Caco-2 (cell line): ENCODE results near the gene FMNL3. TPM values are rescaled to one million over a fixed set of nuclear protein-coding genes. Genes with fewer than 3 reads are reported as not detected.
A peak's percentile ranks its signal among the peaks of the same experiment; 100 is the strongest.

Experiments used
- BruUV-seq: library from RNA; stranded (reverse); fragments of 400-500 nt; replicated peaks from 2 replicates; lab custom pipeline; 2021; lab: Mats Ljungman, UMichigan
- CTCF ChIA-PET: fragments of 300-600 bp; sonication (Branson Sonifier 250); formaldehyde crosslinking; loops from one replicate; lab custom pipeline; 2022; ENCODE audit warnings: antibody characterized with exemption; lab: Charles Lee
- POLR2A ChIA-PET: fragments of 300-600 bp; sonication (Branson Sonifier 250); formaldehyde crosslinking; loops from one replicate; lab custom pipeline; 2022; ENCODE audit warnings: antibody characterized with exemption; lab: Charles Lee
- DNase-seq, 2 experiments: peaks; one replicate each; pipeline versions ENCODE4 v3.0.0 to v3.0.0-alpha.2; 2020 to 2022
- H3K27me3 ChIP-seq: replicated peaks from 2 replicates; pipeline ENCODE4 v1.6.0; 2011; ENCODE audit warnings: low read length; ENCODE audit not compliant: control insufficient read depth, insufficient read depth
- H3K36me3 ChIP-seq: 2 replicates; pipeline ENCODE4 v1.5.1; 2011; ENCODE audit warnings: low read length; ENCODE audit not compliant: control insufficient read depth, insufficient read depth
- H3K4me1 ChIP-seq: fragments of 250-450 bp; sonication (Bioruptor Pico); 2 replicates; pipeline ENCODE4 v1.5.1; 2020; ENCODE audit warnings: mild to moderate bottlenecking
- H3K4me3 ChIP-seq: 2 replicates; pipeline ENCODE4 v1.5.1; 2011; ENCODE audit warnings: low read depth, mild to moderate bottlenecking, control low read depth, low read length
- H3K9me3 ChIP-seq: fragments of 250-450 bp; sonication (Bioruptor Pico); 2 replicates; pipeline ENCODE4 v1.5.1; 2020; ENCODE audit warnings: mild to moderate bottlenecking, moderate library complexity
- H3K27ac Mint-ChIP-seq: one replicate; pipeline ENCODE4 v1.8.0; 2022; ENCODE audit warnings: mixed read lengths; ENCODE audit not compliant: unreplicated experiment
- H3K27me3 Mint-ChIP-seq: one replicate; pipeline ENCODE4 v1.8.0; 2022; ENCODE audit warnings: mixed read lengths; ENCODE audit not compliant: insufficient read depth, unreplicated experiment
- H3K36me3 Mint-ChIP-seq: one replicate; pipeline ENCODE4 v1.8.0; 2022; ENCODE audit warnings: mild to moderate bottlenecking, mixed read lengths; ENCODE audit not compliant: insufficient read depth, unreplicated experiment
- H3K4me1 Mint-ChIP-seq: one replicate; pipeline ENCODE4 v1.8.0; 2022; ENCODE audit warnings: low read depth, mixed read lengths; ENCODE audit not compliant: unreplicated experiment
- H3K4me3 Mint-ChIP-seq: one replicate; pipeline ENCODE4 v1.8.0; 2022; ENCODE audit warnings: mild to moderate bottlenecking, moderate library complexity, mixed read lengths; ENCODE audit not compliant: unreplicated experiment
- H3K9me3 Mint-ChIP-seq: one replicate; pipeline ENCODE4 v1.8.0; 2022; ENCODE audit warnings: mixed read lengths; ENCODE audit not compliant: unreplicated experiment
- intact Hi-C: fragments of 100-400 bp; cut with micrococcal nuclease; formaldehyde crosslinking; loops from one replicate; pipeline ENCODE4 v1.10.0; 2022; ENCODE audit not compliant: unreplicated experiment
- total RNA-seq: library from RNA; stranded (reverse); gene quantifications from 2 replicates; pipeline ENCODE4 v1.2.3, GENCODE V29; 2022
- TF ChIP-seq, protein P1 (sequence below), 2 experiments: fragments of 200-600 bp in 1 of 2; IDR thresholded peaks; 1 replicate in 1 of 2; 2 replicates in 1 of 2; pipeline versions ENCODE4 v1.5.1 to v1.8.0; 2011 to 2022; ENCODE audit warnings: antibody characterized with exemption in 1 of 2, control low read depth in 1 of 2, inconsistent platforms in 1 of 2, low read depth in 1 of 2, low read length in 1 of 2, mild to moderate bottlenecking in 1 of 2, moderate library complexity in 1 of 2; ENCODE audit not compliant: insufficient read depth in 1 of 2, severe bottlenecking in 1 of 2, unreplicated experiment in 1 of 2

Gene FMNL3
- total RNA-seq, 1 experiment from 2014 or later, result 10.7 TPM

DNA sequence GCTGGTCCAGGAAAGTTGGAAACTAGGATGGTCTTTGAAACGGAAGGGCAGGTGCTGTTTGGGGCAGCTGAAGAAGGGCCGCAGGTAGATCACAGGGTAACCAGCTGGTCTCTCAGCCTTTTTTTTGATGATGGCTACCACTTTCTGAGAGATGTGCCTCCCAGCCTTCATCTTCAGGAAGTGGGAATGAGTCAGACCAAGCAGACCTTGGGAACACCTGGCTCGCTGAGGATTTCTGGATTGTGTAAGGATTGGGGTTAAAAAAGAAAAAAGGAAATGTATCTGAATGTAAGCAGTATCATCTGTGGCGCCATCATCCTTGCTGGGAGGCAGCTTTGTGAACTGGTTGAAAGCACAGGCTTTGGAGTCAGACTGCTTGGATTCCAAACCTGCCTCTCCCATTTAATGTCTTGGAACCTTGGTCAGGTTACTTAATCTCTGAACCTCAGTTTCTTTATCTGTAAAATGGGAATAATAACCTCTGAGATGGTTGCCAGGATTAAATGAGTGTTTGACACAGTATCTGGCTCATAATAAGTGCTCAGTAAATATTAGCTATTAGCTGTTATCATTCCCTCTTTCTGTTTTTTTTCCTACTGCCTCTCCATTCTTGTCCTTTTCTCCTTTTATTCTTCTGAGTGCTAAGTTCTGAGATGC, 82.2 kb downstream of the FMNL3 start:
- ChIA-PET CTCF (interaction anchor here (0.6 to 0.7 kb wide), 3 partner anchors 10 to 116 kb away, joined by 3 to 7 read pairs (median 5); partner anchors contain the start of gene TMBIM6), POLR2A (no interaction called here)
- Mint-ChIP-seq H3K27me3 (no peaks in the 10 kb centered on the region), H3K4me3 (no peak overlapping the region), H3K9me3 (no peaks in the 10 kb centered on the region), H3K27ac (no peak overlapping the region), H3K4me1 (peaks cover 17% of the 10 kb centered on the region), H3K36me3 (no peaks in the 10 kb centered on the region)
- DNase-seq, result peak in 1 of 2 experiments; percentile 25
- intact Hi-C loops, result no loop called here
- Histone ChIP-seq H3K36me3 (no peaks in the 10 kb centered on the region), H3K27me3 (no peaks in the 10 kb centered on the region), H3K4me3 (no peak overlapping the region), H3K9me3 (no peaks in the 10 kb centered on the region), H3K4me1 (peaks cover 17% of the 10 kb centered on the region)
- TF ChIP-seq, protein P1, sequence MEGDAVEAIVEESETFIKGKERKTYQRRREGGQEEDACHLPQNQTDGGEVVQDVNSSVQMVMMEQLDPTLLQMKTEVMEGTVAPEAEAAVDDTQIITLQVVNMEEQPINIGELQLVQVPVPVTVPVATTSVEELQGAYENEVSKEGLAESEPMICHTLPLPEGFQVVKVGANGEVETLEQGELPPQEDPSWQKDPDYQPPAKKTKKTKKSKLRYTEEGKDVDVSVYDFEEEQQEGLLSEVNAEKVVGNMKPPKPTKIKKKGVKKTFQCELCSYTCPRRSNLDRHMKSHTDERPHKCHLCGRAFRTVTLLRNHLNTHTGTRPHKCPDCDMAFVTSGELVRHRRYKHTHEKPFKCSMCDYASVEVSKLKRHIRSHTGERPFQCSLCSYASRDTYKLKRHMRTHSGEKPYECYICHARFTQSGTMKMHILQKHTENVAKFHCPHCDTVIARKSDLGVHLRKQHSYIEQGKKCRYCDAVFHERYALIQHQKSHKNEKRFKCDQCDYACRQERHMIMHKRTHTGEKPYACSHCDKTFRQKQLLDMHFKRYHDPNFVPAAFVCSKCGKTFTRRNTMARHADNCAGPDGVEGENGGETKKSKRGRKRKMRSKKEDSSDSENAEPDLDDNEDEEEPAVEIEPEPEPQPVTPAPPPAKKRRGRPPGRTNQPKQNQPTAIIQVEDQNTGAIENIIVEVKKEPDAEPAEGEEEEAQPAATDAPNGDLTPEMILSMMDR (IDR thresholded peaks at IDR 0.05; ENCODE audit: insufficient read depth in 1 of 2, low read depth in 1 of 2, low read length in 1 of 2, severe bottlenecking in 1 of 2, unreplicated experiment in 1 of 2), result no peak
- BruUV-seq, result no TSS peak

DNA sequence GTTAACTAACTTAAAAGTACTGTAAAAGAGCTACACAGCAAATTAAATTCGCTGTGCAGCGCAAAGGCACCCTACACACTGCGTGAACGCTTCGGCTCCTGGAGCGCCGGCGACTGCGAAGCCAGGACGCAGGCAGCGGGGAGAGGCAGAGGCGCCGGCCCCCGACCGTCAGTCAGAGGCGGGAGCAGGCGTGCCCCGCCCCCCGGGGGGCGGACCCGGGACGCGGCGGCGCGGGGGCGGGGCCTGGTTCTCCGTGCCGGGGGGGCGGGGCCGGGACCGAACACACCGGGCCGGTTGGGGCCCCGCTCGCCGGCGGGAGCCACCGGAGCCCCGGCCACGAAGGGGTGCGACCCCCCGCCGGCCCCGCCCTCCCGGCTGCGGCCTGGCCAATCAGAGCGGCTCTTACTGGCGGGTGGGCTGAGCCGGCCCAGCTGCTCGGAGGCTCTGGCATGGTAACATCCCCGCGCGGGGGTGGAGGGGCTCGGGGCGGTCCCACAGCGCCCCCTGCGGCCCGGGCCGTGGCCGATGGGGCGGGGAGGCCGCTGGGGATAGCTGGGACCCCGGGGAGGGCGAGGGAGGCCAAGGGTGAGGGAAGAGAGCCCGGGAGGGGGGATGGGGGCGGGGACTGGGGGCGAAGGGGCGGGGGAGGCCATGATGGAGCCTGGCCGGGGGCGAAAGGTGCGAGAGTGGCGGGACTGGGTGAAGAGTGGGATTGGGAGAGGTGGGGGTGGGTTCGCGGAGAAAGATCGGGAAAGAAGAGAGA, 83.9 kb downstream of the FMNL3 start, which contains the start of gene PRPF40B:
Gene PRPF40B (plus strand): TSS at position 420 of the 763 bp plus-strand sequence. CDS start 30 bp downstream, at position 450.
- Mint-ChIP-seq H3K4me3 (peak within 1 kb of the TSS; percentile 82), H3K9me3 (no peaks in the 10 kb centered on the region), H3K36me3 (no peaks in the 10 kb centered on the region), H3K27ac (peak within 1 kb of the TSS; percentile 77), H3K4me1 (peaks cover 29% of the 10 kb centered on the region), H3K27me3 (no peaks in the 10 kb centered on the region)
- H3K27me3 ChIP-seq, result no peaks in the 10 kb centered on the region
- POLR2A ChIA-PET, result interaction anchor here (0.6 to 2.3 kb wide), 8 partner anchors 11 to 301 kb away, joined by 3 to 15 read pairs (median 4); partner anchors contain the start of genes SPATS2, TMBIM6 and TROAP
- no TSS peak for BruUV-seq
- H3K36me3 ChIP-seq, result no peaks in the 10 kb centered on the region
- DNase-seq, result peak; percentile 95 to 99
- no peaks in the 10 kb centered on the region for H3K9me3 ChIP-seq
- TF ChIP-seq, protein P1 (IDR thresholded peaks at IDR 0.05; ENCODE audit: insufficient read depth in 1 of 2, low read depth in 1 of 2, low read length in 1 of 2, severe bottlenecking in 1 of 2, unreplicated experiment in 1 of 2), result peak; percentile 61 to 71
- H3K4me3 ChIP-seq, result peak within 1 kb of the TSS; percentile 66
- CTCF ChIA-PET, result interaction anchor here (0.5 to 2.5 kb wide), 24 partner anchors 10 to 650 kb away, joined by 3 to 35 read pairs (median 4); partner anchors contain the start of genes BCDIN3D, FAM186B, SPATS2 and TMBIM6
- peaks cover 32% of the 10 kb centered on the region for H3K4me1 ChIP-seq
- intact Hi-C loops, result loop anchor here (1.0 to 2.0 kb wide), 4 partner anchors 43 to 265 kb away; partner anchors contain the start of gene MCRS1
